ENCODE results near the gene RPL12. TPM values are rescaled to one million over a fixed set of nuclear protein-coding genes. Genes with fewer than 3 reads are reported as not detected.

RPL12 gene
- total and polyA plus RNA-seq, 9 of the 15 experiments (the other 6 are each of a cell fraction or from before 2014, with no cell fraction given): 1,614 to 4,558 (median 2,531) TPM

DNA sequence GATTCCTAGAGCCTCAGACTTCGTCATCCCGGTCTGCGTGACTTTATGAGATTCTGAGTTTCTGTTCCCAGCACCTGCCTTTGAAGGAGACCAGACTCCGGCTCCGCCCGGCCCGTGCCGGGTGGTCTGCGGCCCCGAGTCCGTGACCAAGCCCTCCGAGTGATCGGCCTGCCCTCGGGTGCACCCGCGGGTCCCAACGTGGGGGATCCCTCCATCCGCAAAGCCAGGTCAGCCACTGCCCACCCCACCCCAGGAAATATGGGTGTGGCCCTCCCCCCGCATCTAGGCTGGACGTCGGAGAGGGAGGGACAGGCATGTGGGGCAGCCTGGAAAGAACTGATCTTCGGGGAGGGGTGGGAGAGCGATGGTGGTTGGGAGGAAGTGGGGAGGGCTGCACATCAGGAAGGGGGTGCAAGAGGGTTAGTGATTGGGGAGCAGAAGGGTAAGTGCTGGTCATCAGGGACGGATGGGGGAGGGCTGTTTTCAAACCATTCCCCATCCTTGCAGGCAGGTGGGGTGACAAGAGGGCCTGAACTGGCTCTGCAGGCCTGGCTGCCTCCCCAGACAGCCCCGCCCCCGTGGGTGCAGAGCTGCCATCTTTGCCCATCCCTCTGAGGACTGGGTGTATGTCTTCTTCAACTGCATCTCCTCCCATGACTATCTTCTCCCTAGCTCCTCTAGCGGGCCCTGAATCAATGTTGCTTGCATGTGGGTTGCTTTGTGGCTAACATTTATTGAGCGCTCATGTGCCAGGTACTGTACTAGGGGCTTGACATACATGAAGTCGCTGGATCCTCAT, 851 bp upstream of the RPL12 start (continued):
- TF ChIP-seq, protein P1, sequence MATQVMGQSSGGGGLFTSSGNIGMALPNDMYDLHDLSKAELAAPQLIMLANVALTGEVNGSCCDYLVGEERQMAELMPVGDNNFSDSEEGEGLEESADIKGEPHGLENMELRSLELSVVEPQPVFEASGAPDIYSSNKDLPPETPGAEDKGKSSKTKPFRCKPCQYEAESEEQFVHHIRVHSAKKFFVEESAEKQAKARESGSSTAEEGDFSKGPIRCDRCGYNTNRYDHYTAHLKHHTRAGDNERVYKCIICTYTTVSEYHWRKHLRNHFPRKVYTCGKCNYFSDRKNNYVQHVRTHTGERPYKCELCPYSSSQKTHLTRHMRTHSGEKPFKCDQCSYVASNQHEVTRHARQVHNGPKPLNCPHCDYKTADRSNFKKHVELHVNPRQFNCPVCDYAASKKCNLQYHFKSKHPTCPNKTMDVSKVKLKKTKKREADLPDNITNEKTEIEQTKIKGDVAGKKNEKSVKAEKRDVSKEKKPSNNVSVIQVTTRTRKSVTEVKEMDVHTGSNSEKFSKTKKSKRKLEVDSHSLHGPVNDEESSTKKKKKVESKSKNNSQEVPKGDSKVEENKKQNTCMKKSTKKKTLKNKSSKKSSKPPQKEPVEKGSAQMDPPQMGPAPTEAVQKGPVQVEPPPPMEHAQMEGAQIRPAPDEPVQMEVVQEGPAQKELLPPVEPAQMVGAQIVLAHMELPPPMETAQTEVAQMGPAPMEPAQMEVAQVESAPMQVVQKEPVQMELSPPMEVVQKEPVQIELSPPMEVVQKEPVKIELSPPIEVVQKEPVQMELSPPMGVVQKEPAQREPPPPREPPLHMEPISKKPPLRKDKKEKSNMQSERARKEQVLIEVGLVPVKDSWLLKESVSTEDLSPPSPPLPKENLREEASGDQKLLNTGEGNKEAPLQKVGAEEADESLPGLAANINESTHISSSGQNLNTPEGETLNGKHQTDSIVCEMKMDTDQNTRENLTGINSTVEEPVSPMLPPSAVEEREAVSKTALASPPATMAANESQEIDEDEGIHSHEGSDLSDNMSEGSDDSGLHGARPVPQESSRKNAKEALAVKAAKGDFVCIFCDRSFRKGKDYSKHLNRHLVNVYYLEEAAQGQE (IDR thresholded peaks at IDR 0.05; ENCODE audit: borderline replicate concordance): no peak; the same call in 1 of the 2 replicates
- TF ChIP-seq, protein P1 (CRISPR knock-in tag; IDR thresholded peaks at IDR 0.05; ENCODE audit: low read depth): no peak
- TF ChIP-seq CREB1 (IDR thresholded peaks at IDR 0.05) (no peak), CREB1 (CRISPR knock-in tag; IDR thresholded peaks at IDR 0.05) (no peak), TRIM28 (IDR thresholded peaks at IDR 0.05) (no peak), MXI1 (IDR thresholded peaks at IDR 0.05; ENCODE audit: low read depth, low read length) (0 out of 2 replicates have a peak, but pooled peaks have one; percentile 42), MEF2A (IDR thresholded peaks at IDR 0.05; ENCODE audit: control insufficient read depth, low read depth, low read length) (no peak), FUS (optimal IDR thresholded peaks at IDR 0.05; ENCODE audit: low read depth, low read length) (no peak), NCOA6 (IDR thresholded peaks at IDR 0.05) (no peak), NCOR1 (IDR thresholded peaks at IDR 0.05) (no peak), ATF1 (CRISPR knock-in tag; IDR thresholded peaks at IDR 0.05) (no peak), ATF1 (tag; IDR thresholded peaks at IDR 0.05) (no peak), NR2C1 (IDR thresholded peaks at IDR 0.05) (no peak), NR2C1 (tag; IDR thresholded peaks at IDR 0.05) (no peak), PHB2 (IDR thresholded peaks at IDR 0.05; ENCODE audit: low read depth) (no peak), ID3 (CRISPR knock-in tag; IDR thresholded peaks at IDR 0.05) (no peak), ID3 (tag; IDR thresholded peaks at IDR 0.05) (no peak), PHF21A (IDR thresholded peaks at IDR 0.05; ENCODE audit: borderline replicate concordance, low read depth) (no peak), SREBF2 (CRISPR knock-in tag; IDR thresholded peaks at IDR 0.05) (0 out of 2 replicates have a peak, but pooled peaks have one; percentile 26), KLF16 (IDR thresholded peaks at IDR 0.05) (no peak), LEF1 (IDR thresholded peaks at IDR 0.05) (0 out of 2 replicates have a peak, but pooled peaks have one; percentile 14), NONO (IDR thresholded peaks at IDR 0.05; ENCODE audit: low read depth in 2 of 2, low read length in 1 of 2) (no peak)
- TF ChIP-seq, protein P2, sequence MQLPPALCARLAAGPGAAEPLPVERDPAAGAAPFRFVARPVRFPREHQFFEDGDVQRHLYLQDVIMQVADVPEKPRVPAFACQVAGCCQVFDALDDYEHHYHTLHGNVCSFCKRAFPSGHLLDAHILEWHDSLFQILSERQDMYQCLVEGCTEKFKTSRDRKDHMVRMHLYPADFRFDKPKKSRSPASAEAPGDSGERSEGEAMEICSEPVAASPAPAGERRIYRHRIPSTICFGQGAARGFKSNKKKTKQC (CRISPR knock-in tag; IDR thresholded peaks at IDR 0.05): no peak; the same call in 1 of the 2 replicates

Measured in K562 (cell line).